ENCODE results near the gene RASSF5. TPM values are rescaled to one million over a fixed set of nuclear protein-coding genes. Genes with fewer than 3 reads are reported as not detected.
A peak's percentile ranks its signal among the peaks of the same experiment; 100 is the strongest.

Gene RASSF5
- total and polyA plus RNA-seq, 9 of the 15 experiments (the other 6 are each of a cell fraction or from before 2014, with no cell fraction given), result 6.1 to 41.0 (median 25.2) TPM

DNA sequence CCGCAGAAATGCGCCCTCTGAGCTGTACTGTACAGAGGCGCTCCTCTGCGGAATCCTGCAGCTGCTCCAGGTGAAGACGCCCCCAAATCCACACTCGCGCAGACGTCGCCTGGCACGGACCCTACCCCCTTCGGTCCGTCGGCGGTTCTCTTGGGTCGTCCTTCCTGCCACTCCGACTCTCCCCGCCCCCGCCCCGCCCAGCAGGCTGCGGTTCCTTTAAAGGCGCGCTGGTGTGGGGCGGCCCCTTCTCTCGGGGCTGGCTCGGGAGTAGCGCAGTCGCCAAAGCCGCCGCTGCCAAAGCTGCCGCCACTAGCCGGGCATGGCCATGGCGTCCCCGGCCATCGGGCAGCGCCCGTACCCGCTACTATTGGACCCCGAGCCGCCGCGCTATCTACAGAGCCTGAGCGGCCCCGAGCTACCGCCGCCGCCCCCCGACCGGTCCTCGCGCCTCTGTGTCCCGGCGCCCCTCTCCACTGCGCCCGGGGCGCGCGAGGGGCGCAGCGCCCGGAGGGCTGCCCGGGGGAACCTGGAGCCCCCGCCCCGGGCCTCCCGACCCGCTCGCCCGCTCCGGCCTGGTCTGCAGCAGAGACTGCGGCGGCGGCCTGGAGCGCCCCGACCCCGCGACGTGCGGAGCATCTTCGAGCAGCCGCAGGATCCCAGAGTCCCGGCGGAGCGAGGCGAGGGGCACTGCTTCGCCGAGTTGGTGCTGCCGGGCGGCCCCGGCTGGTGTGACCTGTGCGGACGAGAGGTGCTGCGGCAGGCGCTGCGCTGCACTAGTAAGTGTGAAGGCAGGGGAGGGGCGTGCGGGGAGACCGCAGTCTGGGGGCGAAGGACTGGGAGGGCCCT, at the start of gene RASSF5 (continued):
- no peak for TF ChIP-seq TSHZ1 (CRISPR knock-in tag; IDR thresholded peaks at IDR 0.05)
- TF ChIP-seq HNRNPK (IDR thresholded peaks at IDR 0.05; ENCODE audit: low read depth, low read length, poor library complexity, severe bottlenecking), result no peak
- no peak for TF ChIP-seq TAF7 (tag; IDR thresholded peaks at IDR 0.05)
- TF ChIP-seq SNAPC5 (CRISPR knock-in tag; IDR thresholded peaks at IDR 0.05), result no peak
- TF ChIP-seq NCOR1 (IDR thresholded peaks at IDR 0.05), result no peak
- TF ChIP-seq CEBPG (CRISPR knock-in tag; IDR thresholded peaks at IDR 0.05), result no peak
- TF ChIP-seq CEBPG (tag; conservative IDR thresholded peaks at IDR 0.05 in 1 of 2, IDR thresholded peaks at IDR 0.05 in 1 of 2), result no peak
- TF ChIP-seq ZNF277 (CRISPR knock-in tag; IDR thresholded peaks at IDR 0.05; ENCODE audit: borderline replicate concordance), result no peak
- TF ChIP-seq GTF2E2 (tag; IDR thresholded peaks at IDR 0.05), result peak; percentile 77; the same call in 1 of the 2 replicates
- TF ChIP-seq RBM15 (IDR thresholded peaks at IDR 0.05; ENCODE audit: insufficient read depth, low read length), result no peak
- 0 out of 2 replicates have a peak, but pooled peaks have one; percentile 37 for TF ChIP-seq MTA3 (IDR thresholded peaks at IDR 0.05; ENCODE audit: borderline replicate concordance)
- no peak for TF ChIP-seq ZNF778 (CRISPR knock-in tag; IDR thresholded peaks at IDR 0.05)
- no peak for TF ChIP-seq NCOA1 (IDR thresholded peaks at IDR 0.05; ENCODE audit: low read depth)
- no peak for TF ChIP-seq ARID1B (IDR thresholded peaks at IDR 0.05)
- peak; percentile 83; the same call in 1 of the 2 replicates for TF ChIP-seq PHF8 (IDR thresholded peaks at IDR 0.05; ENCODE audit: borderline replicate concordance, low read length)
- no peak for TF ChIP-seq STAT6 (CRISPR knock-in tag; IDR thresholded peaks at IDR 0.05)
- TF ChIP-seq NFE2 (IDR thresholded peaks at IDR 0.05; ENCODE audit: low read depth), result no peak
- no peak for TF ChIP-seq FOXA3 (CRISPR knock-in tag; conservative IDR thresholded peaks at IDR 0.05 in 1 of 2, IDR thresholded peaks at IDR 0.05 in 1 of 2)
- no peak for TF ChIP-seq PCBP1 (IDR thresholded peaks at IDR 0.05; ENCODE audit: low read depth, low read length, poor library complexity, severe bottlenecking)
- no peak for TF ChIP-seq ZNF324 (CRISPR knock-in tag; IDR thresholded peaks at IDR 0.05)

Measured in K562 (cell line).